Kidney glomerular epithelial cell (primary cell): Measurements from ENCODE around the gene KBTBD3.

Source experiments
- DNase-seq: peaks from one replicate; lab custom pipeline; 2025; lab: John Stamatoyannopoulos, UW

KBTBD3 gene

DNA sequence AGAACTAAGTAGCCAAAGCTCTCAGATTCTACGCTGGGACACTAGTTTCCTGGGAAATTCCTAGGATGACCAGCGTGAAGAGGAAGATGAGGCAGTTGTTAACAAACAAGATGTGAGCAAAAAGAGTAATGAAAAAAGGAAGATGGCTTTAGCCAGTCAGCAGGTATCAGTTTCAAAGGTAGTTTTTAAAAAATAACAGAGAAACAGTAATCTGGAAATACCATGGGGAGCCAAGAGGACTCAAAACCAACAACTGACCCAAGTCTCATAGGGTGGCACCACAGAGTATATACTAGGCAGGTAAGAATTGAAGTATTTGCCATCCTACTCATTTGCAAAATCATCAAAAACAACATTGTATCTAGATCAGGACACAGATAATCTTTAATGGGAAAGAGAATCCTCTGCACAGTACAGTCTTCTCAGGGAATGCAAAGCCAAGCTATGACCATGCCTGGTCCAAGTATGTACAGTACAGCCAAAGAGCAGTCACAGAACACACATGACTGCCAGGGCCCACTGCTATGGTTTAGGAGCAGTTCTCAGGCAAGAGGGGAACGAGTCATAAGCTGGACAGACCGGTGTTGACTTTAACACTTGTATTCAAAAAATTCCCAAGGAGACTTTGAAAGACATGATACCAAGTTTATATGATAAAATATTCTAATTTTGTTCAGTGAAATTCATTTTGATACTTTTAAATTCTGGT, 75.7 kb downstream of the KBTBD3 start:
- no peak for DNase-seq
